Measurements from ENCODE around the gene FNDC3B.

GRCh38 chr3:172277151-172277652 lies 237.8 kb downstream of the FNDC3B start:
- TF ChIP-seq POLR2AphosphoS5 (IDR thresholded peaks at IDR 0.05; ENCODE audit: low read depth, low read length) = no peak
- TF ChIP-seq FOXP2 (optimal IDR thresholded peaks at IDR 0.05; ENCODE audit: borderline replicate concordance, extremely low read depth, extremely low read length, insufficient read depth) = no peak
- TF ChIP-seq TAF1 (IDR thresholded peaks at IDR 0.05; ENCODE audit: borderline replicate concordance, insufficient read depth, low read length) = no peak
- no peak for TF ChIP-seq REST (IDR thresholded peaks at IDR 0.05; ENCODE audit: insufficient read depth in 1 of 2, low read depth in 2 of 2, low read length in 2 of 2)

All from PFSK-1 (cell line).